Measurements from ENCODE around the gene SPRED1. TPM values are rescaled to one million over a fixed set of nuclear protein-coding genes. Genes with fewer than 3 reads are reported as not detected.

The SPRED1 gene
- total and polyA plus RNA-seq, 2 experiments from 2014 or later = 11.4 to 44.0 TPM

- TF ChIP-seq CTCF (conservative IDR thresholded peaks at IDR 0.05; ENCODE audit: low read depth in 2 of 2) (no peak), STAT1 (IDR thresholded peaks at IDR 0.05; ENCODE audit: unreplicated experiment) (no peak), EZH2phosphoT487 (IDR thresholded peaks at IDR 0.05; ENCODE audit: unreplicated experiment) (no peak), JUNB (IDR thresholded peaks at IDR 0.05; ENCODE audit: unreplicated experiment) (no peak), EZH2 (IDR thresholded peaks at IDR 0.05; ENCODE audit: low read depth, unreplicated experiment) (no peak), POLR2AphosphoS5 (IDR thresholded peaks at IDR 0.05; ENCODE audit: low read depth) (no peak), ETS1 (IDR thresholded peaks at IDR 0.05) (no peak), ZNF114 (CRISPR knock-in tag; IDR thresholded peaks at IDR 0.05) (no peak), NANOG (IDR thresholded peaks at IDR 0.05; ENCODE audit: borderline replicate concordance) (no peak)
Measured at GRCh38 chr15:38217788-38218609, 34.6 kb upstream of the SPRED1 start (continued).

GRCh38 chr15:38220606-38221273, 31.9 kb upstream of the SPRED1 start:
- H3K27ac Mint-ChIP-seq = no peak overlapping the region
- no peak for TF ChIP-seq ZNF331 (CRISPR knock-in tag; IDR thresholded peaks at IDR 0.05; ENCODE audit: low read depth)
- no peak for TF ChIP-seq ETS1 (IDR thresholded peaks at IDR 0.05)
- no peak for TF ChIP-seq EZH2 (IDR thresholded peaks at IDR 0.05; ENCODE audit: low read depth, unreplicated experiment)
- Histone ChIP-seq H3K4me3 (no peak overlapping the region), H3K36me3 (ENCODE audit: insufficient read depth) (no peaks in the 10 kb centered on the region), H2AFZ (no peak overlapping the region; the same call in 1 of the 2 replicates), H3F3A (replicated peaks; ENCODE audit: low read depth) (no peaks in the 10 kb centered on the region), H3K4me2 (no peak overlapping the region), H4K20me1 (replicated peaks; ENCODE audit: insufficient read depth) (no peaks in the 10 kb centered on the region), H3K27ac (ENCODE audit: low read depth) (no peak overlapping the region), H3K9me2 (ENCODE audit: insufficient read depth) (peaks cover 2% of the 10 kb centered on the region; the same call in 1 of the 2 replicates), H3K79me2 (replicated peaks; ENCODE audit: insufficient read depth) (no peaks in the 10 kb centered on the region), H3K4me1 (ENCODE audit: insufficient read depth) (peaks cover 11% of the 10 kb centered on the region; the same call in 1 of the 2 replicates), H3K27me3 (ENCODE audit: insufficient read depth) (no peaks in the 10 kb centered on the region)
- H3K36me3 Mint-ChIP-seq (ENCODE audit: low read depth) = no peaks in the 10 kb centered on the region
- DNase-seq (ENCODE audit: low spot score) = no peak
- no peaks in the 10 kb centered on the region for H3K9me3 Mint-ChIP-seq
- H3K4me3 Mint-ChIP-seq = no peak overlapping the region
- H3K27me3 Mint-ChIP-seq (ENCODE audit: insufficient read depth, low read depth, poor library complexity) = peaks cover 2% of the 10 kb centered on the region
- no peak; the same call in 2 of the 3 replicates for ATAC-seq
- peaks cover 12% of the 10 kb centered on the region for H3K4me1 Mint-ChIP-seq

All from GM23338 (cell line).